ENCODE measurements around the gene IFRD1. TPM values are rescaled to one million over a fixed set of nuclear protein-coding genes. Genes with fewer than 3 reads are reported as not detected.

The IFRD1 gene
- total RNA-seq, 1 donor, result 107 TPM

DNA sequence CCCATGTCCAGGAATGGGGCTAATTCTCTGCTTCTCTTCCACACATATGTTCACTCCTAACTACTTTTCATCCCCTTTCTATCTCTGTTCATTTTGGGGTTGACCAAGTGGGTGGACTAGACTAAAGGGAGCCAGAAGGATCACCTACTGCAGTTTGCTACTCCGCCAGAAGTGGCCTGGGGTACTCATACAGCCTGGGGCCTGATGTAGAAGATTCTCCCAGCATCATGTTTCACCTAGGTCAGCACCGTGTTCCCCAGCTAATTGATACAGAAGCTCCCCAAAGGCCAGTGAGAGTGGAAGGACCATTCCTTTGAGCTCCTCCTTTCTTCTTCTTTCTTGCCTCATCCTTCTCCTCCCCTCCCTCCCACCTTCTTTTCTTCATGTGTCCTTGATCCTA lies 19.6 kb upstream of the IFRD1 start:
- Histone ChIP-seq H3K36me3 (ENCODE audit: insufficient read depth, low read length) (no peaks in the 10 kb centered on the region), H3K4me2 (ENCODE audit: insufficient read depth, low read length) (no peak overlapping the region), H3K27me3 (ENCODE audit: insufficient read depth, low read length) (no peaks in the 10 kb centered on the region), H3K27ac (ENCODE audit: low read depth, low read length) (no peak overlapping the region), H3K4me1 (ENCODE audit: insufficient read depth, low read length) (peaks cover 3% of the 10 kb centered on the region), H3K9me3 (ENCODE audit: low read depth, low read length) (no peaks in the 10 kb centered on the region), H4K20me1 (ENCODE audit: insufficient read depth, low read length) (no peaks in the 10 kb centered on the region), H3K4me3 (ENCODE audit: insufficient read depth, low read length) (no peak overlapping the region), H3K79me2 (ENCODE audit: insufficient read depth, low read length) (no peaks in the 10 kb centered on the region), H2AFZ (ENCODE audit: low read length) (no peak overlapping the region)
- no peak for DNase-seq (ENCODE audit: insufficient read length, low spot score, missing footprints)
- TF ChIP-seq, protein P1, sequence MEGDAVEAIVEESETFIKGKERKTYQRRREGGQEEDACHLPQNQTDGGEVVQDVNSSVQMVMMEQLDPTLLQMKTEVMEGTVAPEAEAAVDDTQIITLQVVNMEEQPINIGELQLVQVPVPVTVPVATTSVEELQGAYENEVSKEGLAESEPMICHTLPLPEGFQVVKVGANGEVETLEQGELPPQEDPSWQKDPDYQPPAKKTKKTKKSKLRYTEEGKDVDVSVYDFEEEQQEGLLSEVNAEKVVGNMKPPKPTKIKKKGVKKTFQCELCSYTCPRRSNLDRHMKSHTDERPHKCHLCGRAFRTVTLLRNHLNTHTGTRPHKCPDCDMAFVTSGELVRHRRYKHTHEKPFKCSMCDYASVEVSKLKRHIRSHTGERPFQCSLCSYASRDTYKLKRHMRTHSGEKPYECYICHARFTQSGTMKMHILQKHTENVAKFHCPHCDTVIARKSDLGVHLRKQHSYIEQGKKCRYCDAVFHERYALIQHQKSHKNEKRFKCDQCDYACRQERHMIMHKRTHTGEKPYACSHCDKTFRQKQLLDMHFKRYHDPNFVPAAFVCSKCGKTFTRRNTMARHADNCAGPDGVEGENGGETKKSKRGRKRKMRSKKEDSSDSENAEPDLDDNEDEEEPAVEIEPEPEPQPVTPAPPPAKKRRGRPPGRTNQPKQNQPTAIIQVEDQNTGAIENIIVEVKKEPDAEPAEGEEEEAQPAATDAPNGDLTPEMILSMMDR (IDR thresholded peaks at IDR 0.05; ENCODE audit: extremely low read depth, low read depth, low read length), result no peak

DNA sequence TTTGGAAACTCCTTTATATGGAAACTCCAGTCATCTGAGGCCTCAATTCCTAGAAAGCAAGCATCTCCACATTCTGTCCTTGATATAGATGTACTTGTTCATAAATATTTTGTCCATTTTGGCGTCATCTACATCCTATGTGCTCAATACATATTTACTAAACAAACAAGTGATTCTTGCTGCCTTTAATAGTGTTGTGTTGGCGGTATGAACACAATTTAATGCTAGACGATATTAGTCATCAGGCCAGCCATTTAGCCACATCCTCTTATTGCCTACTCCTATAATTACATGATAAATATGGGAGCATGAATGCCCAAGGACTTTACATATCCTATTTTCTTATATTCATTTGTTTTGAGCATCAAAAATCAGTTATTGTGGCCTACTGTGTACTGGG lies 18.5 kb upstream of the IFRD1 start:
- TF ChIP-seq, protein P1 (IDR thresholded peaks at IDR 0.05; ENCODE audit: extremely low read depth, low read depth, low read length), result no peak
- Histone ChIP-seq H3K4me2 (ENCODE audit: insufficient read depth, low read length) (no peak overlapping the region), H2AFZ (ENCODE audit: low read length) (no peak overlapping the region), H3K27me3 (ENCODE audit: insufficient read depth, low read length) (no peaks in the 10 kb centered on the region), H3K36me3 (ENCODE audit: insufficient read depth, low read length) (no peaks in the 10 kb centered on the region), H3K9me3 (ENCODE audit: low read depth, low read length) (no peaks in the 10 kb centered on the region), H4K20me1 (ENCODE audit: insufficient read depth, low read length) (no peaks in the 10 kb centered on the region), H3K4me3 (ENCODE audit: insufficient read depth, low read length) (no peak overlapping the region), H3K27ac (ENCODE audit: low read depth, low read length) (no peak overlapping the region), H3K79me2 (ENCODE audit: insufficient read depth, low read length) (no peaks in the 10 kb centered on the region), H3K4me1 (ENCODE audit: insufficient read depth, low read length) (peaks cover 3% of the 10 kb centered on the region)
- no peak for DNase-seq (ENCODE audit: insufficient read length, low spot score, missing footprints)

DNA sequence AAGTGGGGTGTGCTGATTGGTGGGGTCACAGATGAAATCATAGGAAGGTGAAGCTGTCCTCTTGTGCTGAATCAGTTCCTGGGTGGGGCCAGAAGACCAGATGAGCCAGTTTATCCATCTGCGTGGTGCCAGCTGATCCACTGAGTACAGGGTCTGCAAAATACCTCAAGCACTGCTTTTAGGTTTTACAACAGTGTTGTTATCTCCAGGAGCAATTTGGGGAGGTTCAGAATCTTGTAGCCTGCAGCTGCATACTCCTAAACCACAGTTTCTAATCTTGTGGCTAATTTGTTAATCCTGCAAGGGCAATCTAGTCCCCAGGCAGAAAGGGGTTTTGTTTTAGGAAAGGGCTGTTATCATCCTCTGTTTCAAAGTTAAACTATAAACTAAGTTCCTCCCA lies 17.0 kb upstream of the IFRD1 start:
- H2AFZ ChIP-seq (ENCODE audit: low read length), result no peak overlapping the region
- H3K9me3 ChIP-seq (ENCODE audit: low read depth, low read length), result no peaks in the 10 kb centered on the region
- H3K27ac ChIP-seq (ENCODE audit: low read depth, low read length), result no peak overlapping the region
- H3K27me3 ChIP-seq (ENCODE audit: insufficient read depth, low read length), result no peaks in the 10 kb centered on the region
- peaks cover 3% of the 10 kb centered on the region for H3K4me1 ChIP-seq (ENCODE audit: insufficient read depth, low read length)
- TF ChIP-seq, protein P1 (IDR thresholded peaks at IDR 0.05; ENCODE audit: extremely low read depth, low read depth, low read length), result no peak
- H3K4me2 ChIP-seq (ENCODE audit: insufficient read depth, low read length), result no peak overlapping the region
- H4K20me1 ChIP-seq (ENCODE audit: insufficient read depth, low read length), result no peaks in the 10 kb centered on the region
- no peak for DNase-seq (ENCODE audit: insufficient read length, low spot score, missing footprints)
- H3K4me3 ChIP-seq (ENCODE audit: insufficient read depth, low read length), result no peak overlapping the region
- H3K36me3 ChIP-seq (ENCODE audit: insufficient read depth, low read length), result no peaks in the 10 kb centered on the region
- no peaks in the 10 kb centered on the region for H3K79me2 ChIP-seq (ENCODE audit: insufficient read depth, low read length)

DNA sequence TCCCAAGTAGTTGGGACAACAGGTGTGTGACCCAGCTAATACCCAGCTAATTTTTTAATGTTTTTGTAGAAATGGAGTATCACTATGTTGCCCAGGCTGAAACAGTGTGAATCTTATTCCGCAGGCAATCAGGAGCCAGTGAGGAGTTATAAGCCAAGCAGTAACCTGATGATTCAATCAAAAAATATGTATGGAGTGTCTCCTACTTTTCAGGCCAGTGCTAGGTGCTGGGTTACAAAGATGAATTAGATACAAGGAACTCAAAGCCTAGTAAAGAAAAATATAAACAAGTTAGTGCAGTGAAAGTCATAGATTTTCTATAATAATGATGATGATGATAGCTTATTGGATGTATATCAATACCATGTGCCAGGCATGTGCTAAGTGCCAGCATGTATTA lies 13.2 kb upstream of the IFRD1 start:
- H3K27ac ChIP-seq (ENCODE audit: low read depth, low read length), result no peak overlapping the region
- H3K4me2 ChIP-seq (ENCODE audit: insufficient read depth, low read length), result no peak overlapping the region
- H3K36me3 ChIP-seq (ENCODE audit: insufficient read depth, low read length), result no peaks in the 10 kb centered on the region
- no peak for DNase-seq (ENCODE audit: insufficient read length, low spot score, missing footprints)
- no peaks in the 10 kb centered on the region for H3K9me3 ChIP-seq (ENCODE audit: low read depth, low read length)
- no peaks in the 10 kb centered on the region for H3K27me3 ChIP-seq (ENCODE audit: insufficient read depth, low read length)
- peaks cover 3% of the 10 kb centered on the region for H3K4me1 ChIP-seq (ENCODE audit: insufficient read depth, low read length)
- TF ChIP-seq, protein P1 (IDR thresholded peaks at IDR 0.05; ENCODE audit: extremely low read depth, low read depth, low read length), result no peak
- H3K79me2 ChIP-seq (ENCODE audit: insufficient read depth, low read length), result no peaks in the 10 kb centered on the region
- no peak overlapping the region for H3K4me3 ChIP-seq (ENCODE audit: insufficient read depth, low read length)
- H2AFZ ChIP-seq (ENCODE audit: low read length), result no peak overlapping the region
- no peaks in the 10 kb centered on the region for H4K20me1 ChIP-seq (ENCODE audit: insufficient read depth, low read length)
